Astrocyte of the cerebellum (primary cell): ENCODE results near the gene LRRC18.

ENCODE experiments used
- DNase-seq: peaks from one replicate; pipeline ENCODE4 v3.0.0-alpha.2; 2011; ENCODE audit warnings: low read depth
- H3K4me3 ChIP-seq: 2 replicates; pipeline ENCODE4 v1.5.1; 2011; ENCODE audit warnings: mild to moderate bottlenecking, low read depth, low read length, moderate library complexity
- in situ Hi-C: cut with HindIII; loops from 2 replicates; pipeline ENCODE4 v1.10.0; 2017; ENCODE audit warnings: low sequenced_read_pairs
- TF ChIP-seq, protein P1 (sequence below): IDR thresholded peaks from 2 replicates; pipeline ENCODE4 v1.5.1; 2012; ENCODE audit warnings: low read length, low read depth, moderate library complexity, mild to moderate bottlenecking; ENCODE audit errors: missing control alignments

The LRRC18 gene

DNA sequence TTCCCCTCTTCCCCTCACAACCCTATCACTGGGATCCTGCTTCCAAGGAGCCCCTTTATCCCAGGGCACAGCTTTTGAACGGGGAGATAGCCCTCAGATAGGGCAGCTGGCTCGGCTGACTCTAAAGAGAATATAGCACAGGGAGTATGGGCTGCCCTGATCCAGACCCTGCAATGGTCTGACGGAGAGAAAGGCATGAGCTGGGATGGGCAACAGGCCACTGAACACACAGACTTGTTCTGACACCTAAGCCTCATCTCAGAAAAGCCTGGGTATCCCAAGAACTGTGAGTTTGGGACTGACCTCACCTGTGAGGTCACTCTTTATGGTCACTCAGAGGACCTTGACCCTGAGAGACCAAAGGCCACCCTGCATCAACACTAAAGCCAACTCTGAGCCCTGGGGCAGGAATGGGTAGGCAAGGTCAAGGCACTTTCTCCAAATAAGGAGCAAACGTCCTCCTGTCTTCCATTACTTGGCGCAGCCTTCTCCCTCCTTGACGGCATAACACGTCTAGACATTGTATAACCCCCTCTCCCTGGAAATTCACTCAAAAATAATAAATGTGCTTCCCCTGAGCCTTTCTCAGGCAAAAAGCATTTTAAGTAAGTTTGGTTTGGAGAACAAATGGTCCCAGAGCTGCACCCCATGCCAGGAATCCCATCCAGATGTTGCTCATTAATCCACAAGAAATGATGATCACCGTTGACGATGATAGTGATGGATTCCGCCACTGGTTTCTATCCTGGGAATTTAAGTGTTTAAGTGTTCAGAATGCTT, 8.2 kb upstream of the LRRC18 start:
- TF ChIP-seq, protein P1, sequence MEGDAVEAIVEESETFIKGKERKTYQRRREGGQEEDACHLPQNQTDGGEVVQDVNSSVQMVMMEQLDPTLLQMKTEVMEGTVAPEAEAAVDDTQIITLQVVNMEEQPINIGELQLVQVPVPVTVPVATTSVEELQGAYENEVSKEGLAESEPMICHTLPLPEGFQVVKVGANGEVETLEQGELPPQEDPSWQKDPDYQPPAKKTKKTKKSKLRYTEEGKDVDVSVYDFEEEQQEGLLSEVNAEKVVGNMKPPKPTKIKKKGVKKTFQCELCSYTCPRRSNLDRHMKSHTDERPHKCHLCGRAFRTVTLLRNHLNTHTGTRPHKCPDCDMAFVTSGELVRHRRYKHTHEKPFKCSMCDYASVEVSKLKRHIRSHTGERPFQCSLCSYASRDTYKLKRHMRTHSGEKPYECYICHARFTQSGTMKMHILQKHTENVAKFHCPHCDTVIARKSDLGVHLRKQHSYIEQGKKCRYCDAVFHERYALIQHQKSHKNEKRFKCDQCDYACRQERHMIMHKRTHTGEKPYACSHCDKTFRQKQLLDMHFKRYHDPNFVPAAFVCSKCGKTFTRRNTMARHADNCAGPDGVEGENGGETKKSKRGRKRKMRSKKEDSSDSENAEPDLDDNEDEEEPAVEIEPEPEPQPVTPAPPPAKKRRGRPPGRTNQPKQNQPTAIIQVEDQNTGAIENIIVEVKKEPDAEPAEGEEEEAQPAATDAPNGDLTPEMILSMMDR = no peak
- in situ Hi-C loops = no loop called here
- no peak for DNase-seq
- H3K4me3 ChIP-seq = no peak overlapping the region

DNA sequence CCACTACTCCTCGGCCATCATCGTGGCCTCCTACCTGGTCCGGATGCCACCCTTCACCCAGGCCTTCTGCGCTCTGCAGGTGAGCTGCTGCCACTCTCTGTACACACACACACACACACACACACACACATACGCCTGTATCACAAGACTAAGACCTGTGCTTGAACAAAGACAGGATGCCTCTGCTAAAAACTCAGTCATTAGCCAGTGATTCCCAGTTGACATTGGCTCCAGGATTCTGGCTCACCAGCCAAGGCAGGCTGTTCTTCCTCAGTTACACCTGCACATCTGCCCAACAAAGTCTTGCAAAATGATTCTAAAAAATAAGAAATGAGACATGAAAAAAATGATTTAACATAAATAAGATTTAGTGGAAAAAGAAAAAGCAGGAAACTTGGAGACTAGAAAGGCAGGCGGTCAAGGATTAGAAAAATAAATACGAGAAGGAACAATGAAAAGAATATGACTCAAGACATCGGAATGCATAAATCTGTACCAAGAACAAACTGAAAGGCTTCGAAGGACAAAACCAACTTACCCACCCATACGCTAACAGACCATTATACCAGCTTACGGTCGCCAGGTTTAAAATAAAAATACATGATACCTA, 7.4 kb upstream of the LRRC18 start:
- no peak overlapping the region for H3K4me3 ChIP-seq
- peak; percentile 33 for DNase-seq
- in situ Hi-C loops = no loop called here
- TF ChIP-seq, protein P1 = no peak

DNA sequence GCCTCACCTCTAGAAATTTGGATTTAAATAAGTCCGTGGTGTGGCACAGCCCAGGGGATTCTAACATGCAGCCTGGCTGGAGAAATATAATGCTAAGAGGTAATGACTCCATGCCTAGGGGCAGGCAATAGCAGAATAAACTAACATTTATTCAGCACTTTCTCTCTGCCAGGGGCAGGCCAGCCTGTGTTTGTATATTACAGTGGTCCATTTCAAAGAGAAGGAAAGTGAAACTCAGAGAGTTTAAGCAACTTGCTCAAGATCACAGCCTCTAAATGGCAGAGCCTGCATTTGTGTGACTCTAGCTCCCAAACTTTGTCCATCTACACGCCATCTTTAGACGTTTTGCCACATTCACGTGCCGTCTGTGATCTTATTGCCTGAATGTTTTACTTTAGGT, 6.7 kb upstream of the LRRC18 start:
- in situ Hi-C loops = no loop called here

DNA sequence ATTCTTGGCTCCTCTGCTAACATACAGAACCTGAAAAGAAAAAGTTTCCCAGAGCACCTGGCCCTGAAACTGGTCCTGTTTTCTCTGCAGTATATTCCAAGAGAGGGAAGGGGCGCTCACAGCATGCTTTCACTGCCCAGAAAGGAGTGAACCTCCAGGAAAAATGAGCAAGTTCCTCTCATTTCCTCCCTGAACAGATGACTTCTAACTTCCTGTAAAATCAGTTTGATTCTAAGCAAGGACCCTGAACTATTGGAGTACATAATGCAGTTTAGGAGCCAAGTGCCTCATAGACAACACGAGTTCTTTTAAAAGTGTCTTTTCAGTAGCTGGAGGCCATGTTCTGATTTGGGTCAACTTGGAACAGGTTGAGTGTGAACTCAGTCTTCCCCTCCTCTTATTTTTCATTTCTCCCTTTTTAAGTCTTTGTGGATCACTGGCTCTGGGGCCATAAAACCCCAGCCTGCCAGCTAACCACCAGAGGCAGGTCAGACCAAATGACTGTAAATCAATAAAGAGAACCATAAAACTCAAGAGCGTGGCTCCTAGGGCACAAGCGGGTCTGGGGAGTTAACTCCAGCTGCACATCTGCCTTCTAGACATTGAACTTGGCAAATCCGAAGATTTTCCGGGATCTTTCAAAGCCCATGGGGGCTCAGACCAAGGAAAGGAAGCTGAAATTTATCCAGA, 5.9 kb upstream of the LRRC18 start:
- TF ChIP-seq, protein P1 = no peak
- no peak overlapping the region for H3K4me3 ChIP-seq
- in situ Hi-C loops = no loop called here
- no peak for DNase-seq

More for the DNA sequence above, 6.7 kb upstream of the LRRC18 start:
- no peak overlapping the region for H3K4me3 ChIP-seq
- TF ChIP-seq, protein P1 = no peak
- DNase-seq = no peak

DNA sequence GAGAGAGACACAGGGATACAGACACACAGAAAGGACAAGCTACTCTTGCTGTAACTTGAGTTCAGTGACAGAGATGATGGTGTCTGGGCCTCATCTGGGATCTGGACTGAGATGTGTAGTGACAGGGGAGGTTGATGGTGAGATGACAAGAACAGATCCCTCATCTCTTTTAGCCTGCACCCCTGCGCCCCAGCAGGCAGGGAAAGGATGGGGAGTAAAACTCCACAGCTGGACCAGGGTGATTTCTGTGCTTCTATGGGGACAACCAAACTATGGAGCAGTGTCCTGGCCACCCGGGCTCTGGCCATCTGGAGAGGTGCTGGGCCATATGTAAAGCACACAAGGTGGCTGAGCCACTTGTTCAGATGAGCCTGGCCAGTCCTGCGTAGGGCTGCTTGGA, 4.5 kb upstream of the LRRC18 start:
- TF ChIP-seq, protein P1 = no peak
- DNase-seq = no peak
- no peak overlapping the region for H3K4me3 ChIP-seq
- in situ Hi-C loops = no loop called here

DNA sequence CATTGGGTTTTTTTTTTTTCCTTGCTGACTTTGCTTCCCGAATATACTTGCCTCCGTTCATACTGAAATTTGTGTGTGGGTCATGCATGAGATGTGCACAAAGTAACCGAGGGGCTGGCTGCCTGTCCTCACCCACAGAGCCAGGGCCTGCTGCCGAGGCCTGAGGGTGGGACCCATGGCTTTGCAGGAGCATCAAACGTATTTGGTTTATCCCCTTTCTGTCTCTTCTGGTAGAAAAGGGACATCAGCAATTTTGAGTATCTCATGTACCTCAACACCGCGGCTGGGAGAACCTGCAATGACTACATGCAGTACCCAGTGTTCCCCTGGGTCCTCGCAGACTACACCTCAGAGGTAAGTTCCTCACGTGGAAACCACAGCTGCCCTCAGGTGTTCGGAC, 3.5 kb upstream of the LRRC18 start:
- TF ChIP-seq, protein P1 = no peak
- H3K4me3 ChIP-seq = no peak overlapping the region
- DNase-seq = no peak
- in situ Hi-C loops = no loop called here
